K562 (cell line): ENCODE data around the gene UBE2A. TPM values are rescaled to one million over a fixed set of nuclear protein-coding genes. Genes with fewer than 3 reads are reported as not detected.

ENCODE experiments used
- CC2D1A ChIP-seq: fragments of 450-650 bp; IDR thresholded peaks from 2 replicates; pipeline ENCODE4 v1.6.1; 2017; ENCODE audit warnings: mild to moderate bottlenecking
- CREBBP ChIP-seq: IDR thresholded peaks from one replicate; pipeline ENCODE4 v1.6.1; 2012; ENCODE audit warnings: low read depth, mild to moderate bottlenecking, control low read depth, inconsistent platforms, low read length
- FOXK1 ChIP-seq: sonication (generic); formaldehyde crosslinking; IDR thresholded peaks from 2 replicates; pipeline ENCODE4 v1.8.0; 2022; ENCODE audit warnings: missing genetic modification reagents, mild to moderate bottlenecking, borderline replicate concordance
- FOXK2 ChIP-seq, 2 experiments: fragments of 450-650 bp; IDR thresholded peaks in 1 of 2; conservative IDR thresholded peaks in 1 of 2; 2 replicates each; pipeline ENCODE4 v1.6.1; 2016; ENCODE audit warnings: low read depth in 2 of 2, mild to moderate bottlenecking in 1 of 2
- HCFC1 ChIP-seq: IDR thresholded peaks from 2 replicates; pipeline ENCODE4 v1.6.1; 2012; ENCODE audit warnings: low read depth, low read length, improper control_type of control experiment
- KDM2B ChIP-seq: fragments of 250-450 bp; sonication (Bioruptor Pico); IDR thresholded peaks from 2 replicates; pipeline ENCODE4 v1.8.0; 2021; ENCODE audit warnings: mild to moderate bottlenecking, moderate library complexity
- NCOA4 ChIP-seq: fragments of 450-650 bp; IDR thresholded peaks from 2 replicates; pipeline ENCODE4 v1.6.1; 2018; ENCODE audit warnings: mild to moderate bottlenecking; ENCODE audit not compliant: partially characterized antibody
- NCOR1 ChIP-seq: fragments of 450-650 bp; IDR thresholded peaks from 2 replicates; pipeline ENCODE4 v1.6.1; 2016; ENCODE audit warnings: mild to moderate bottlenecking, moderate library complexity
- NR2C2 ChIP-seq, 2 experiments: fragments of 200-800 bp in 1 of 2; sonication (Bioruptor generic) in 1 of 2; sonication (generic) in 1 of 2; formaldehyde crosslinking in 1 of 2; IDR thresholded peaks; 2 replicates each; pipeline versions ENCODE4 v1.6.1 to v1.8.0; 2016 to 2022; ENCODE audit warnings: mild to moderate bottlenecking in 1 of 2, missing compliant biosample characterization in 1 of 2, missing genetic modification characterization in 1 of 2, missing genetic modification reagents in 1 of 2
- PHF21A ChIP-seq: fragments of 450-650 bp; IDR thresholded peaks from 2 replicates; pipeline ENCODE4 v1.6.1; 2017; ENCODE audit warnings: low read depth, borderline replicate concordance
- POLR2A ChIP-seq: fragments of 450-650 bp; conservative IDR thresholded peaks from 2 replicates; pipeline ENCODE4 v1.6.1; 2016
- PRDM10 ChIP-seq: fragments of 450-650 bp; IDR thresholded peaks from 2 replicates; pipeline ENCODE4 v1.6.1; 2018; ENCODE audit not compliant: partially characterized antibody
- RERE ChIP-seq: sonication (generic); formaldehyde crosslinking; IDR thresholded peaks from 2 replicates; pipeline ENCODE4 v1.8.0; 2023; ENCODE audit warnings: missing genetic modification reagents, mild to moderate bottlenecking, borderline replicate concordance
- SIN3B ChIP-seq: fragments of 450-650 bp; IDR thresholded peaks from 2 replicates; pipeline ENCODE4 v1.6.1; 2017; ENCODE audit warnings: low read depth, mild to moderate bottlenecking, moderate library complexity
- SNIP1 ChIP-seq: fragments of 450-650 bp; IDR thresholded peaks from 2 replicates; pipeline ENCODE4 v1.7.1; 2017; ENCODE audit warnings: low read depth, mild to moderate bottlenecking
- SP1 ChIP-seq: sonication (generic); formaldehyde crosslinking; IDR thresholded peaks from 2 replicates; pipeline ENCODE4 v1.8.1; 2022; ENCODE audit warnings: mild to moderate bottlenecking, missing genetic modification reagents
- TARDBP ChIP-seq: fragments of 450-650 bp; IDR thresholded peaks from 2 replicates; pipeline ENCODE4 v1.6.1; 2016
- ZNF263 ChIP-seq: sonication (generic); formaldehyde crosslinking; IDR thresholded peaks from 2 replicates; pipeline ENCODE4 v1.8.0; 2022; ENCODE audit warnings: mild to moderate bottlenecking, missing genetic modification reagents, borderline replicate concordance
- ZSCAN32 ChIP-seq: fragments of 450-650 bp; formaldehyde crosslinking; IDR thresholded peaks from 2 replicates; pipeline ENCODE4 v1.4.0; 2020; ENCODE audit warnings: mild to moderate bottlenecking, moderate library complexity
- polyA plus RNA-seq, 8 experiments: library from polyadenylated mRNA; depleted of rRNA in 4 of 8; stranded (reverse) in 5 of 8; unstranded in 3 of 8; fragments of >200 nt; fragmentation: Nextera tagmentation in 2 of 8; fragmentation: Illumina TruSeq in 1 of 8; extraction: Ambion mirVana in 2 of 8; extraction: Trizol in 1 of 8; gene quantifications; 2 replicates each; pipeline versions ENCODE4 v1.2.1 to v1.2.3, GENCODE V29; 2011 to 2014; ENCODE audit warnings: inconsistent platforms in 1 of 8, missing spikeins in 1 of 8
- total RNA-seq, 7 experiments: library from RNA; depleted of rRNA in 6 of 7; stranded (reverse); fragments of >200 nt in 6 of 7; fragmentation: Illumina TruSeq in 2 of 7; extraction: Trizol in 2 of 7; gene quantifications; 2 replicates each; pipeline versions ENCODE4 v1.2.1 to v1.2.3, GENCODE V29; 2011 to 2021; ENCODE audit warnings: low replicate concordance in 1 of 7

The UBE2A gene
- total and polyA plus RNA-seq, 9 of the 15 experiments (the other 6 are each of a cell fraction or from before 2014, with no cell fraction given) = 21.6 to 87.6 (median 47.8) TPM

GRCh38 chrX:119574394-119575266, at the start of gene UBE2A (continued):
- TF ChIP-seq PRDM10 = peak; percentile 99
- peak; percentile 40; the same call in 1 of the 2 replicates for TF ChIP-seq HCFC1
- TF ChIP-seq NCOR1 = peak; percentile 17; the same call in 1 of the 2 replicates
- peak; percentile 78; the same call in 1 of the 2 replicates for TF ChIP-seq FOXK1 (CRISPR knock-in tag)
- no peak for TF ChIP-seq NCOA4
- peak; percentile 40; the same call in 1 of the 2 replicates for TF ChIP-seq ZNF263 (CRISPR knock-in tag)
- TF ChIP-seq ZSCAN32 (CRISPR knock-in tag) = no peak
- TF ChIP-seq TARDBP = 0 out of 2 replicates have a peak, but pooled peaks have one; percentile 21
- no peak for TF ChIP-seq KDM2B (CRISPR knock-in tag)
- TF ChIP-seq CREBBP = no peak
- TF ChIP-seq FOXK2 (conservative IDR thresholded peaks at IDR 0.05 in 1 of 2, IDR thresholded peaks at IDR 0.05 in 1 of 2; ENCODE audit: low read depth in 2 of 2) = peak; percentile 31 to 99; a peak in 3 of 4 replicates
- TF ChIP-seq SNIP1 = no peak
- TF ChIP-seq NR2C2 (CRISPR knock-in tag; IDR thresholded peaks at IDR 0.05) = no peak
- peak; percentile 70 for TF ChIP-seq NR2C2 (tag; IDR thresholded peaks at IDR 0.05)
- TF ChIP-seq SP1 = peak; percentile 76
- TF ChIP-seq CC2D1A = no peak
- peak; percentile 97 for TF ChIP-seq POLR2A
- TF ChIP-seq PHF21A = no peak
- TF ChIP-seq SIN3B = peak; percentile 51; the same call in 1 of the 2 replicates
- no peak for TF ChIP-seq RERE (CRISPR knock-in tag)
